BLaER1 treated with 17β-estradiol and CSF1 and Interleukin-3, amounts not matched to agents 10 nM and 100 nM (cell line): ENCODE measurements around the gene GALNT15.

Experiments
- H3K27ac ChIP-seq, 11 experiments: shearing (Covaris generic); formaldehyde crosslinking; 2 replicates each; pipeline ENCODE4 v1.8.1; 2022
- H3K27me3 ChIP-seq, 11 experiments: shearing (Covaris generic); formaldehyde crosslinking; 2 replicates each; pipeline ENCODE4 v1.8.1; 2022
- H3K36me3 ChIP-seq, 11 experiments: shearing (Covaris generic); formaldehyde crosslinking; 2 replicates each; pipeline ENCODE4 v1.8.1; 2022
- H3K4me1 ChIP-seq, 10 experiments: shearing (Covaris generic); formaldehyde crosslinking; 2 replicates each; pipeline ENCODE4 v1.8.1; 2022
- H3K4me2 ChIP-seq, 11 experiments: shearing (Covaris generic); formaldehyde crosslinking; 2 replicates each; pipeline ENCODE4 v1.8.1; 2022
- H3K4me3 ChIP-seq, 10 experiments: shearing (Covaris generic); formaldehyde crosslinking; 2 replicates each; pipeline ENCODE4 v1.8.1; 2022
- H3K9ac ChIP-seq, 11 experiments: shearing (Covaris generic); formaldehyde crosslinking; 2 replicates each; pipeline ENCODE4 v1.8.1; 2022
- H3K9me3 ChIP-seq, 11 experiments: shearing (Covaris generic); formaldehyde crosslinking; replicated peaks in 1 of 11; 2 replicates each; pipeline ENCODE4 v1.8.1; 2022
- H4K20me1 ChIP-seq, 11 experiments: shearing (Covaris generic); formaldehyde crosslinking; 2 replicates each; pipeline ENCODE4 v1.8.1; 2022
- Cebpa-rat ChIP-seq, 11 experiments: shearing (Covaris generic); IDR thresholded peaks; 2 replicates each; pipeline ENCODE4 v1.8.1; 2022

Gene GALNT15

DNA sequence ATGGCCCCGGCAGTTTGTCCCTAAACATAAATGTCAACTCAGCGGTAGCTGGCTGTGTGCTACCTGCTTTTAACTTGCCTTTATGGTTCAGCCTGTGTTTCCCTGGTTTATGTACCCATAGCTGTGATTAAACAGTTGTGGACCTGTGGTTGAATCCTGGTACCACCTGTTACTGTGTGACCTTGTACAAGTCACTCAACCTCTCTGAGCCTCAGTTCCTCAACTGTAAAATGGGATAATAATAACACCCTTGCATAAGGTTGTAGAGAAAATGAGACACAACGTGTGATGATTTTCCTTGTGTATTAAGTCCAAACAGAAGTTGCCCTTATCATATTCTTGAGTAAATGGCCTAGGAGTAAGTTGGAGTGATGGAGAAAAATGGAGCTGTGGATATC is 6.3 kb downstream of the GALNT15 start:
- Histone ChIP-seq H3K27me3 (no peaks in the 10 kb centered on the region), H3K9ac (no peak overlapping the region), H3K4me3 (no peak overlapping the region), H3K4me2 (peak overlapping the region in 3 of 11 experiments; percentile 28 to 44 (median 43); a peak in 2 of 22 replicates), H3K9me3 (no peaks in the 10 kb centered on the region), H3K4me1 (peaks cover 0 to 27% (median 0%) of the 10 kb centered on the region in 10 experiments; a peak in 8 of 20 replicates), H3K27ac (no peak overlapping the region), H3K36me3 (no peaks in the 10 kb centered on the region), H4K20me1 (0 out of 22 replicates have a peak, but pooled peaks cover 0 to under 1% (median 0%) of the 10 kb centered on the region in 11 experiments)
- no peak for TF ChIP-seq Cebpa-rat (IDR thresholded peaks at IDR 0.05)

DNA sequence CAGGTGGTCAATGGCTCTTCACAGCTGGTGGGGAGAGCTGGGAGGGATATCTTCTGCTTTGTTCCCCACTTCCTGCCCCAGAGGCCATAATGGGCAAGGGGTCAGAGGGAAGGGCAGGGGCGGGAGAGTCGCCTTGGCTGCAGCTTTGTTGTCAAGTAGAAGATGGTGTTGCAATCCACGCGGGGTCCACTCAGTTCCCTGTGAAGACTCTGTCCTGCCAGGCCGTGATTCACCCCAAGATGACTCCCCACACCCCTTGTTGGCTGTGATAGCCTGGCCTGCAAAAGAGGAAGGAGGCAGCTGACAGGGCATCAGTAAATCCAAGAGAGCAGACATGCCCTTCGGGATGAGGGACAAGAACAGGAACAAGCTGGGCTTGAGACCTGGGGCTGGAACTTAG is 6.9 kb downstream of the GALNT15 start:
- no peak overlapping the region for H3K27ac ChIP-seq
- H3K27me3 ChIP-seq, result no peaks in the 10 kb centered on the region
- H3K9ac ChIP-seq, result no peak overlapping the region; a peak in 1 of 22 replicates
- H3K4me3 ChIP-seq, result no peak overlapping the region
- no peaks in the 10 kb centered on the region for H4K20me1 ChIP-seq
- H3K9me3 ChIP-seq, result no peaks in the 10 kb centered on the region
- peak overlapping the region in 4 of 11 experiments; percentile 24 to 44 (median 36); a peak in 6 of 22 replicates for H3K4me2 ChIP-seq
- TF ChIP-seq Cebpa-rat (IDR thresholded peaks at IDR 0.05), result peak in 1 of 11 experiments; percentile 38; a peak in 1 of 22 replicates
- H3K4me1 ChIP-seq, result peaks cover 0 to 27% (median 0%) of the 10 kb centered on the region in 10 experiments; a peak in 8 of 20 replicates
- no peaks in the 10 kb centered on the region for H3K36me3 ChIP-seq

DNA sequence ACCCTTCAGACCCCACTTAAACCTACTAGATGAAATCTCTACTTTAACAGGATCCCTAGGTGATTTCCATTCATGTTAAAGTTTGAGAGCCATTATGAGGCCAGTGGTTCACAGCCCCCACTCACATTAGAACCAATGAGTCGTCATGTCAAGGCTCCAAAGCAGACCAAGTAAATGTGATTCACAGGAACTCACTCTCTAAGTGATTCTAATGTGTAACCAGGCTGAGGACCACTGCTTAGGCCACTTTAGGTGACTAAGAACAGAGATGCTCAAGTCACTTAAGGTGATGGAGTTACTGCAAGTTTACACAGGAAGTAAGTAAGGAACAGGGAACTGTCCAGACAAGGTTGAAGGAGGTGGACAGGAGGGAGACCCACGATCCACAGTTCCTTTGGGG is 7.7 kb downstream of the GALNT15 start:
- H3K27ac ChIP-seq, result no peak overlapping the region
- no peak overlapping the region for H3K4me3 ChIP-seq
- no peaks in the 10 kb centered on the region for H4K20me1 ChIP-seq
- no peaks in the 10 kb centered on the region for H3K9me3 ChIP-seq
- no peak overlapping the region for H3K9ac ChIP-seq
- H3K4me2 ChIP-seq, result peak overlapping the region in 3 of 11 experiments; percentile 28 to 44 (median 43); a peak in 5 of 22 replicates
- no peaks in the 10 kb centered on the region for H3K36me3 ChIP-seq
- peaks cover 0 to 27% (median 0%) of the 10 kb centered on the region in 10 experiments; a peak in 8 of 20 replicates for H3K4me1 ChIP-seq
- no peaks in the 10 kb centered on the region for H3K27me3 ChIP-seq
- no peak for TF ChIP-seq Cebpa-rat (IDR thresholded peaks at IDR 0.05)

DNA sequence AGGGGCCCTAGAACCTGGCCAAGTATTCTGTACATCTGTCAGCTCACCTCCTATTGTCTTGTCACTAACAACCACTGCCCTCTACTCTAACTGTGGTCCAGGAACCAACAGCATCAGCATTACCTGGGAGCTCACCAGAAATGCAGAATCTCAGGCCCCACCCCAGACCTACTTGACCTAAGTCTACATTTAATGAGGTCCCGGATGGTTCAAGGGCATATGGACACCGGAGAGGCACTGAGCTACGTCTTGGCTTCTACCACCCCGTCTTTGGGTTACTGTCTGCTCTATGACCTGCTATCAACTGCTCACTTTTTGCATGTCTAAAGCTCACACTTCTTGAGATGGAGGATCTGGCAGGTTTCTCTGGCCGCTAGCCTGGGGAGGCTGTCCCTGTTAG is 8.1 kb downstream of the GALNT15 start:
- Histone ChIP-seq H3K27ac (no peak overlapping the region), H3K4me2 (no peak overlapping the region), H4K20me1 (no peaks in the 10 kb centered on the region), H3K4me3 (no peak overlapping the region), H3K36me3 (no peaks in the 10 kb centered on the region), H3K9ac (no peak overlapping the region), H3K9me3 (no peaks in the 10 kb centered on the region), H3K4me1 (peaks cover 0 to 27% (median 0%) of the 10 kb centered on the region in 10 experiments; a peak in 8 of 20 replicates), H3K27me3 (no peaks in the 10 kb centered on the region)
- no peak for TF ChIP-seq Cebpa-rat (IDR thresholded peaks at IDR 0.05)

DNA sequence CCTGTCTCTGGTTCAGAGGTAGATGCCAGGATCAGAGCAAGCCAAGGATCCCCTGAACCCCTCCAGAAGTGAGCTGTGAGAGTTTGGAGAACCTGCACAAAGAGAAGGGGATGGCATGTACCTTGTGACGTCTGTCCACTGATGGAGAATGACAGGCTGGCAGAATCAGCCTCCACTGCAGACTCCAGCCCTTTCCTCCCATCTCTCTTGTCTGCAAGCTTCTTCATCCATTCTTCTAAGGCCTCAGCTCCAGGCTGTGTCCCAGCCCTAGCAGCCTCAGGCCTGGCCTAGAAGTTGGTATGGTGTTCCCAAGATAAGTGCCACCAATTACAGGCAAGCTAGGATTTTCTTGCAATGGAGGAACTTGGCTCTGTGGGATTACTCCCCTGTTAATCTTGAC is 8.6 kb downstream of the GALNT15 start:
- H3K9me3 ChIP-seq, result 0 out of 22 replicates have a peak, but pooled peaks cover 0 to 3% (median 0%) of the 10 kb centered on the region in 11 experiments
- no peak overlapping the region for H3K4me3 ChIP-seq
- no peak overlapping the region for H3K9ac ChIP-seq
- H4K20me1 ChIP-seq, result no peaks in the 10 kb centered on the region
- H3K27me3 ChIP-seq, result no peaks in the 10 kb centered on the region
- H3K4me2 ChIP-seq, result no peak overlapping the region
- H3K36me3 ChIP-seq, result no peaks in the 10 kb centered on the region
- H3K4me1 ChIP-seq, result peaks cover 0 to 27% (median 0%) of the 10 kb centered on the region in 10 experiments; a peak in 8 of 20 replicates
- no peak for TF ChIP-seq Cebpa-rat (IDR thresholded peaks at IDR 0.05)
- no peak overlapping the region for H3K27ac ChIP-seq

DNA sequence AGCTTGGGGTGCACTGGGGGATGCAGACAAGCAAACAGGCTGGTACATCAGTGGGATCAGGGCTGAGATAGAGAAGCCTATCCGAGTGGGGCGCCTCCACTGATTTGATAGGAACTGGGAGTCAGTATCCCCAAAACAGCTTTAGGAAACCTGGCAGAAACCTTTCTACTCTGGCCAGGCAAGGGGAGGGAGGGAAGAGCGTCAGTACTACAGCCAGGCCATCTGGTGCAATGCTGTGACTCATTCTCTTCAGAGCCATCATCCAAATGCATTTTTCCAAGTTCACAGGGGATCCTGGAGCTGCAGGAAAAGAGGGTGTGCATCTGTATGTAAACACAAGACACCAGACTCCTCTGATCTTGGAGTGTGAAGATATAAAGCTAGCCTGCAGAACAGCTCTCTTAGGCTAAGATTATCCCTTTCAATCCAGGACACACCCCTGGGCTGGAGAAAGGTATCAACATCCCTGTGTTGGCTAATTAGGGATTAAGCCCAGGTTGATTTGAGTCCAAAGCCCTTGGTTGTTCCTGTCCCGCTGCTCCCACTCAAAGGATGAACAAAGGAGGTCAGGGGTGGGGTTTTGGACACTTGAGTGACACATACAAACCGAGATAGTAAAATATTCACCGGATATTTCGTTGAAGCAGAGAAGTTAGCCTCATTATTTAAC is 9.3 kb downstream of the GALNT15 start:
- Histone ChIP-seq H3K27ac (no peak overlapping the region), H3K4me3 (no peak overlapping the region), H3K36me3 (no peaks in the 10 kb centered on the region), H3K4me2 (no peak overlapping the region), H3K9ac (no peak overlapping the region), H3K9me3 (0 out of 22 replicates have a peak, but pooled peaks cover 0 to 7% (median 0%) of the 10 kb centered on the region in 11 experiments), H4K20me1 (no peaks in the 10 kb centered on the region), H3K27me3 (no peaks in the 10 kb centered on the region), H3K4me1 (peaks cover 0 to 22% (median 0%) of the 10 kb centered on the region in 10 experiments; a peak in 7 of 20 replicates)
- TF ChIP-seq Cebpa-rat (IDR thresholded peaks at IDR 0.05), result no peak

DNA sequence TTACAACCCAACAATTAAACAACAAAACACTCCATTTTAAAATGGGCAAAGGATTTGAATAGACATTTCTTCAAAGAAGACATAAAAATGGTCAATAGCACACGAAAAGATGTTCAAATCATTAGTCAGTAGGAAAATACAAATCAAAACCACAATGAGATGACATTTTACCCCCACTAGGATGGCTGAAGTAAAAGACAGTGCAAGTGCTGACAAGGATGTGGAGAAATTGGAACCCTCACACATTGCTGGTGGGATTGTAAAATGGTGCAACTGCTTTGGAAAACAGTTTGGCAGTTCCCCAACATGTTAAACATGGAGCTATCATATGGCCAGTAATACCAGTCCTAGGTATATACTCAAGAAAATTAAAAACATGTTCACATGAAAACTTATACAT is 11.6 kb downstream of the GALNT15 start:
- Histone ChIP-seq H3K4me3 (no peak overlapping the region), H3K27ac (no peak overlapping the region), H3K4me1 (peaks cover 0 to 13% (median 0%) of the 10 kb centered on the region in 10 experiments; a peak in 7 of 20 replicates), H3K36me3 (no peaks in the 10 kb centered on the region), H3K9ac (no peak overlapping the region), H3K27me3 (no peaks in the 10 kb centered on the region), H3K4me2 (no peak overlapping the region), H3K9me3 (0 out of 22 replicates have a peak, but pooled peaks cover 0 to 7% (median 0%) of the 10 kb centered on the region in 11 experiments), H4K20me1 (no peaks in the 10 kb centered on the region)
- no peak for TF ChIP-seq Cebpa-rat (IDR thresholded peaks at IDR 0.05)

DNA sequence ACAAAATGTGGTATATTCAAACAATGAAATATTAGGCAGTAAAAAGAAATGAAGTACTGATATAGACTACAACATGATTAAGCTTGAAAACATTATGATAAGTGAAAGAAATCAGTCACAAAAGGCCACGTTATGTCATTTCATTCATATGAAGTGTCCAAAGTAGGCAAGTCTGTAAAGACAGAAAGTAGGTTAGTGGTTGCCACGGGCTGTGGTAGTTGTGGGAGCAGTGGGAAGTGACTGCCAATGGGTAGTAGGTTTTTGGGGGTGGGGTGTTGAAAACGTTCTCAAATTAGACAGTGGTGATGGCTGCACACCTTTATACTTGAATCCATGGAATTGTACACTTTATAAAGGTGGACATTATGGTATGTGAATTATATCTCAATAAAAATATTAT is 12.1 kb downstream of the GALNT15 start:
- H3K27ac ChIP-seq, result no peak overlapping the region
- H3K27me3 ChIP-seq, result no peaks in the 10 kb centered on the region

DNA sequence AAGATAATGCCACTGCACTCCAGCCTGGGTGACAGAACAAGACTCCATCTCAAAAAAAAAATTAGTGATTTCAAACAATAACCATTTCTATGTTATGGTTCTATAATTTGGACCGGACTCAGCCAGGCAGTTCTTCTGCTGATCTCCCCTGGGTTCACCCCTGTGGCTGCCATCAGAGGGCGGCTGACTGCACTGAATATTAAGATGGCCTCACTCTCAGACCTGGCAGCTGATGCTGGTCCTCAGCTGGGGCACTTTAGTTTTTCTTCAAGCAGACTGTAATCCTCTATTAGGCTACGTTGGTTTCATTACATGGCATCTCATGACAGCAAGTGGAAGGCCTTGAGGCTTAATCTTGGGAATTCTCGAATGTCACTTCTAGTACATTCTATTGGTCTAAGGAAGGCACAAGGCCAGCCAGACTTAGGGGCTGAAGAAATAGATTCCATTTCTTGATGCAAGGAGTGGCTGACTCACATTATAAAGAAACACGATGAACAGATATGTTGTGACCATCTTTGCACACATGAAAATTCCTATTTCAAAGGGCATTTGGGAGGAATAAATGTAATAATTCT is 12.8 kb downstream of the GALNT15 start:
- Histone ChIP-seq H3K27ac (no peak overlapping the region), H3K36me3 (no peaks in the 10 kb centered on the region), H3K4me1 (peaks cover 0 to under 1% (median 0%) of the 10 kb centered on the region in 10 experiments; a peak in 1 of 20 replicates), H3K27me3 (no peaks in the 10 kb centered on the region), H3K4me2 (no peak overlapping the region), H3K4me3 (no peak overlapping the region), H3K9ac (no peak overlapping the region), H3K9me3 (0 out of 22 replicates have a peak, but pooled peaks cover 0 to 7% (median 0%) of the 10 kb centered on the region in 11 experiments), H4K20me1 (no peaks in the 10 kb centered on the region)
- no peak for TF ChIP-seq Cebpa-rat (IDR thresholded peaks at IDR 0.05)

More for the DNA sequence above, 12.1 kb downstream of the GALNT15 start:
- Histone ChIP-seq H3K9ac (no peak overlapping the region), H3K4me3 (no peak overlapping the region), H3K4me2 (no peak overlapping the region), H3K4me1 (peaks cover 0 to 8% (median 0%) of the 10 kb centered on the region in 10 experiments; a peak in 7 of 20 replicates), H3K36me3 (no peaks in the 10 kb centered on the region), H3K9me3 (0 out of 22 replicates have a peak, but pooled peaks cover 0 to 7% (median 0%) of the 10 kb centered on the region in 11 experiments), H4K20me1 (no peaks in the 10 kb centered on the region)
- no peak for TF ChIP-seq Cebpa-rat (IDR thresholded peaks at IDR 0.05)
